Endothelial cell of umbilical vein (primary cell): Measurements from ENCODE around the gene TSKU. TPM values are rescaled to one million over a fixed set of nuclear protein-coding genes. Genes with fewer than 3 reads are reported as not detected.

Experiments
- BruUV-seq: library from RNA; stranded (reverse); fragments of 400-500 nt; replicated peaks from 2 replicates; lab custom pipeline; 2021; lab: Mats Ljungman, UMichigan
- CTCF ChIA-PET: fragments of 300-600, 350-600 bp; sonication (Branson Sonifier 250); formaldehyde crosslinking; loops from one replicate; lab custom pipeline; 2021; ENCODE audit warnings: antibody characterized with exemption, inconsistent platforms; lab: Charles Lee
- POLR2A ChIA-PET: fragments of 300-600, 350-600 bp; sonication (Branson Sonifier 250); formaldehyde crosslinking; loops from one replicate; lab custom pipeline; 2021; ENCODE audit warnings: antibody characterized with exemption, inconsistent platforms; lab: Charles Lee
- DNase-seq: peaks from one replicate; pipeline ENCODE4 v3.0.0-alpha.2; 2011; ENCODE audit warnings: low read depth, low spot score
- FAIRE-seq: peaks from 2 replicates; lab custom pipeline; 2011; peaks lifted over from hg19 to GRCh38; lab: Jason Lieb, UNC
- H2AFZ ChIP-seq: 2 replicates; pipeline ENCODE4 v1.6.0; 2012; ENCODE audit warnings: low read depth, low read length, control low read depth, inconsistent platforms
- H3K27ac ChIP-seq: 2 replicates; pipeline ENCODE4 v1.5.1; 2011; ENCODE audit warnings: low read depth, mild to moderate bottlenecking, control low read depth, low read length, moderate library complexity; ENCODE audit not compliant: insufficient read depth
- H3K27me3 ChIP-seq, 2 experiments: 2 replicates each; pipeline versions ENCODE4 v1.6.0 to v1.6.1; 2011; ENCODE audit warnings: low read length in 2 of 2, mixed read lengths in 1 of 2; ENCODE audit not compliant: control insufficient read depth in 2 of 2, insufficient read depth in 2 of 2
- H3K36me3 ChIP-seq, 2 experiments: 2 replicates in 1 of 2; 3 replicates in 1 of 2; pipeline ENCODE4 v1.5.1; 2011; ENCODE audit warnings: low read length in 2 of 2, mild to moderate bottlenecking in 1 of 2, moderate library complexity in 1 of 2; ENCODE audit not compliant: control insufficient read depth in 2 of 2, insufficient read depth in 2 of 2; ENCODE audit errors: extremely low read depth in 1 of 2
- H3K4me1 ChIP-seq: 3 replicates; pipeline ENCODE4 v1.5.1; 2011; ENCODE audit warnings: mild to moderate bottlenecking, low read length; ENCODE audit not compliant: control insufficient read depth, insufficient read depth; ENCODE audit errors: extremely low read depth
- H3K4me2 ChIP-seq: 2 replicates; pipeline ENCODE4 v1.6.1; 2011; ENCODE audit warnings: low read length, control low read depth, mixed read lengths; ENCODE audit not compliant: insufficient read depth
- H3K4me3 ChIP-seq, 3 experiments: fragments of 200-600 bp in 1 of 3; sonication (generic), shearing (Covaris generic) in 1 of 3; replicated peaks in 1 of 3; 2 replicates each; pipeline ENCODE4 v1.5.1; 2011 to 2016; ENCODE audit warnings: control low read depth in 3 of 3, low read length in 3 of 3, mild to moderate bottlenecking in 2 of 3, inconsistent platforms in 1 of 3, low read depth in 1 of 3, moderate library complexity in 1 of 3; ENCODE audit not compliant: insufficient read depth in 1 of 3
- H3K79me2 ChIP-seq: 2 replicates; pipeline ENCODE4 v1.6.0; 2012; ENCODE audit warnings: low read length, inconsistent platforms; ENCODE audit not compliant: control insufficient read depth, insufficient read depth
- H3K9ac ChIP-seq: replicated peaks from 2 replicates; pipeline ENCODE3; 2011; ENCODE audit warnings: low read length, control low read depth; ENCODE audit not compliant: insufficient read depth; ENCODE audit errors: extremely low read depth
- H3K9me1 ChIP-seq: replicated peaks from 3 replicates; pipeline ENCODE4 v1.6.0; 2011; ENCODE audit warnings: mild to moderate bottlenecking, low read length; ENCODE audit not compliant: control insufficient read depth, insufficient read depth; ENCODE audit errors: extremely low read depth
- H3K9me3 ChIP-seq: replicated peaks from 2 replicates; pipeline ENCODE4 v1.5.1; 2012; ENCODE audit warnings: low read length, inconsistent platforms; ENCODE audit not compliant: control insufficient read depth, insufficient read depth
- H4K20me1 ChIP-seq: replicated peaks from 2 replicates; pipeline ENCODE3; 2011; ENCODE audit warnings: mild to moderate bottlenecking, low read length; ENCODE audit not compliant: control insufficient read depth, insufficient read depth; ENCODE audit errors: extremely low read depth
- EZH2 ChIP-seq: IDR thresholded peaks from 2 replicates; pipeline ENCODE4 v1.6.1; 2012; ENCODE audit warnings: borderline replicate concordance, low read depth, mild to moderate bottlenecking, moderate library complexity, low read length, inconsistent platforms; ENCODE audit not compliant: severe bottlenecking
- FOS ChIP-seq: IDR thresholded peaks from 2 replicates; pipeline ENCODE4 v1.6.1; 2011; ENCODE audit warnings: mild to moderate bottlenecking, low read length, moderate library complexity, borderline replicate concordance; ENCODE audit not compliant: insufficient read depth
- GATA2 ChIP-seq: IDR thresholded peaks from 2 replicates; pipeline ENCODE4 v1.7.0; 2011; ENCODE audit warnings: low read depth, mild to moderate bottlenecking, moderate library complexity, mixed read lengths, low read length; ENCODE audit not compliant: insufficient read length, insufficient read depth
- JUN ChIP-seq: IDR thresholded peaks from 2 replicates; pipeline ENCODE4 v1.6.1; 2011; ENCODE audit warnings: borderline replicate concordance, low read depth; ENCODE audit not compliant: insufficient read length, insufficient read depth
- MYC ChIP-seq: IDR thresholded peaks from one replicate; pipeline ENCODE4 v1.6.1; 2011; ENCODE audit warnings: mild to moderate bottlenecking, low read depth, low read length
- POLR2A ChIP-seq: IDR thresholded peaks from 2 replicates; pipeline ENCODE4 v1.6.1; 2012; ENCODE audit warnings: low read depth, mild to moderate bottlenecking, control low read depth, low read length
- POLR2AphosphoS5 ChIP-seq: IDR thresholded peaks from 2 replicates; pipeline ENCODE4 v1.6.1; 2012; ENCODE audit warnings: low read depth, mild to moderate bottlenecking, control low read depth, low read length, moderate library complexity; ENCODE audit not compliant: insufficient read depth
- dilution Hi-C: fragments of 300-500 bp; cut with MboI; formaldehyde crosslinking; loops from one replicate; pipeline ENCODE4 v1.15.0; 2019; ENCODE audit warnings: low sequenced_read_pairs; ENCODE audit not compliant: extremely low pct_ligation_motif_present
- intact Hi-C: fragments of 100-400 bp; cut with micrococcal nuclease; formaldehyde crosslinking; loops from one replicate; pipeline ENCODE4 v1.10.0; 2022
- polyA plus RNA-seq, 4 experiments: library from polyadenylated mRNA; depleted of rRNA in 3 of 4; stranded (reverse) in 3 of 4; unstranded in 1 of 4; fragments of >200 nt; gene quantifications; 2 replicates each; pipeline versions ENCODE4 v1.2.1 to v1.2.3, GENCODE V29; 2011 to 2012; ENCODE audit warnings: missing spikeins in 1 of 4
- total RNA-seq: library from RNA; stranded (reverse); gene quantifications from 2 replicates; pipeline ENCODE4 v1.2.3, GENCODE V29; 2021
- TF ChIP-seq, protein P1 (sequence below): IDR thresholded peaks from 2 replicates; pipeline ENCODE4 v1.6.1; 2011; ENCODE audit not compliant: insufficient read depth, insufficient read length
- TF ChIP-seq, protein P2 (sequence below), 2 donors: IDR thresholded peaks; 1 replicate in 1 of 2; 2 replicates in 1 of 2; pipeline ENCODE4 v1.5.1; 2011; ENCODE audit warnings: low read length in 2 of 2, mild to moderate bottlenecking in 2 of 2, moderate library complexity in 2 of 2, control low read depth in 1 of 2, inconsistent platforms in 1 of 2, low read depth in 1 of 2; ENCODE audit not compliant: insufficient read depth in 1 of 2; ENCODE audit errors: extremely low read depth in 1 of 2

The TSKU gene
- total and polyA plus RNA-seq, 2 donors (not counting 3 experiments of a cell fraction or from before 2014, with no cell fraction given): 16.2 to 21.2 TPM

DNA sequence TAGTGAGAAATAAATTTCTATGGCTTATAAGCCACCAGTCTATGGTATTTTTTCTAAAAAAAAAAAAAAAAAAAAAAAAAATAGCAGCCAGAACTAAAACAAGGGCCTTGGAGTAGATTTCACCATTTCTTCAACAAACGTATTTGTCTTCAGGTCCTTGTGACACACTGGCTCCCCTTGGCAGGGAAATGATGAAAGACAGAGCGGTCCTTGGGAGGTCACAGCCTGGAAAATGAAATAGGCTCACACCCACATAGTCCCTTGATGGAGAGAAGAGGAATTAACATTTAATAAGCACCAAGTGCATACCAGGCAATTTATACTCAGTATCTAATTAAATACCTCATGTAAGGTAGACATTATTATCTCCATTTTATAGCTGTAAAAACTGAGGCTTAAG lies 51.9 kb downstream of the TSKU start:
- no peaks in the 10 kb centered on the region for H4K20me1 ChIP-seq
- BruUV-seq: no TSS peak
- ChIA-PET POLR2A (no interaction called here), CTCF (interaction anchor here (0.7 to 4.0 kb wide), 7 partner anchors 10 to 101 kb away, joined by 3 to 38 read pairs (median 6); no protein-coding TSS in a partner anchor)
- dilution Hi-C loops: no loop called here
- H3K36me3 ChIP-seq: no peaks in the 10 kb centered on the region
- H3K79me2 ChIP-seq: no peaks in the 10 kb centered on the region
- DNase-seq (no peak), FAIRE-seq (no peak)
- TF ChIP-seq POLR2AphosphoS5 (no peak), GATA2 (no peak), JUN (no peak), POLR2A (no peak), EZH2 (no peak), FOS (no peak), MYC (no peak)
- TF ChIP-seq, protein P1, sequence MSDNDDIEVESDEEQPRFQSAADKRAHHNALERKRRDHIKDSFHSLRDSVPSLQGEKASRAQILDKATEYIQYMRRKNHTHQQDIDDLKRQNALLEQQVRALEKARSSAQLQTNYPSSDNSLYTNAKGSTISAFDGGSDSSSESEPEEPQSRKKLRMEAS: no peak
- TF ChIP-seq, protein P2, sequence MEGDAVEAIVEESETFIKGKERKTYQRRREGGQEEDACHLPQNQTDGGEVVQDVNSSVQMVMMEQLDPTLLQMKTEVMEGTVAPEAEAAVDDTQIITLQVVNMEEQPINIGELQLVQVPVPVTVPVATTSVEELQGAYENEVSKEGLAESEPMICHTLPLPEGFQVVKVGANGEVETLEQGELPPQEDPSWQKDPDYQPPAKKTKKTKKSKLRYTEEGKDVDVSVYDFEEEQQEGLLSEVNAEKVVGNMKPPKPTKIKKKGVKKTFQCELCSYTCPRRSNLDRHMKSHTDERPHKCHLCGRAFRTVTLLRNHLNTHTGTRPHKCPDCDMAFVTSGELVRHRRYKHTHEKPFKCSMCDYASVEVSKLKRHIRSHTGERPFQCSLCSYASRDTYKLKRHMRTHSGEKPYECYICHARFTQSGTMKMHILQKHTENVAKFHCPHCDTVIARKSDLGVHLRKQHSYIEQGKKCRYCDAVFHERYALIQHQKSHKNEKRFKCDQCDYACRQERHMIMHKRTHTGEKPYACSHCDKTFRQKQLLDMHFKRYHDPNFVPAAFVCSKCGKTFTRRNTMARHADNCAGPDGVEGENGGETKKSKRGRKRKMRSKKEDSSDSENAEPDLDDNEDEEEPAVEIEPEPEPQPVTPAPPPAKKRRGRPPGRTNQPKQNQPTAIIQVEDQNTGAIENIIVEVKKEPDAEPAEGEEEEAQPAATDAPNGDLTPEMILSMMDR (IDR thresholded peaks at IDR 0.05; ENCODE audit: extremely low read depth in 1 of 2, insufficient read depth in 1 of 2, low read depth in 1 of 2, low read length in 2 of 2): no peak
- intact Hi-C loops: no loop called here
- no peaks in the 10 kb centered on the region for H3K9me1 ChIP-seq
- no peak overlapping the region for H3K9ac ChIP-seq
- H3K27ac ChIP-seq: no peak overlapping the region
- H3K4me1 ChIP-seq: peaks cover 30% of the 10 kb centered on the region
- no peak overlapping the region for H2AFZ ChIP-seq
- no peak overlapping the region for H3K4me3 ChIP-seq
- no peaks in the 10 kb centered on the region for H3K27me3 ChIP-seq
- H3K9me3 ChIP-seq: no peaks in the 10 kb centered on the region
- no peak overlapping the region for H3K4me2 ChIP-seq
